GOT3 (cell line): ENCODE results near the gene TLR6.
"Not testable (repeated sequence)": the region's sequence is repeated elsewhere in the genome, so short reads cannot be mapped to it uniquely, and the experiment has no call there.

Experiments
- DNase-seq: peaks from one replicate; lab custom pipeline; 2025; ENCODE audit warnings: mixed read lengths; lab: John Stamatoyannopoulos, UW

Gene TLR6

DNA sequence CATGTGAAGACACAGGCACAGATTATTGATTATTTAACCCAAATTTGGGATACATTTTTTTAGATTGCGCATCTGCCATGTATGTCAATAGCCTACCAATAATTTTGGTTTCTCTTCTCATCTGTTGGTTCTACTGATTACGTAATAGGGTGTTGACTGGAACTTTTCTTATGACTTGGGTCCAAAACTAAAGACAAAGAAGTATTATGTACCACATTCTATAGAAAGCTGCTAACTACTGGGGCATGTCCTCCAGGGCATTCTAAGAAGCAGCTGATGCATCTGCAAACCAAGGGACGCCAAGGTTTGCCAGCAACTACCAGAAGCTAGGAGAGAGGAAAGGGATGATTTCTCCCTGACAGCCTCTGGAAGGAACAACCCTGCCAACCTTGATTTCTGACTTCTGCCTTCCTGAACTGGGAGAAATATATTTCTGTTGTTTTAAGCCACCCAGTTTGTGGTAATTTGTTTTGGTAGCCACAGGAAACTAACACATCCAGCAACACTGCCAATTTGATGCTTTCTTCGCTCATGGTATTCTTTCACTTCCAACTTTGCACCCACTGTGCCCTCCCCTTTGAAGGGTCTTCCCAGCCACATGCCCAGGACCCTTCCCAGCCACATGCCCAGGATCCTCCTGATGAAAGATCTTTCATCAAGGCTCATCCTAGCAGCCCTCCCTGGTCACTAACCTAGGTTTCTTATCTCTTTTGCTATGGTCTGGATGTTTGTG is 36.1 kb downstream of the TLR6 start:
- no peak for DNase-seq

DNA sequence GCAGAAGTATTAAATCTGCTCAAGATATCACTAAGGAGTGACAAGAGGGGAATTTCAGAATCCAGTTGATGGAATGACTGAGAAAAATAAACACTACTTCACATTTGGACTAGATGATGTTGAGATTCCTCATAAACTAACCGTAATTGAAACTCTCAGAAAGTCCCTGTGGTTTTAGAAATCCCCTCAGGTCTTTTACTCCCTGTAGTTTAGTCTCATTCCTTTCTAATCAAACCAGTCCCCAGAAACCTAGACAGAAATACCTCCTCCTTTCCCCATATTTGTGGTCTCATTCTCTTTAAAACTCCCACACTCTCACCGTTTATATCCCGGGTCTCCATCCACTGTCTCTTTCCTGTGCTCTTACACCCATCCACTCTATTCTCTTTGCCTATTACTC is 37.0 kb downstream of the TLR6 start:
- no peak for DNase-seq

DNA sequence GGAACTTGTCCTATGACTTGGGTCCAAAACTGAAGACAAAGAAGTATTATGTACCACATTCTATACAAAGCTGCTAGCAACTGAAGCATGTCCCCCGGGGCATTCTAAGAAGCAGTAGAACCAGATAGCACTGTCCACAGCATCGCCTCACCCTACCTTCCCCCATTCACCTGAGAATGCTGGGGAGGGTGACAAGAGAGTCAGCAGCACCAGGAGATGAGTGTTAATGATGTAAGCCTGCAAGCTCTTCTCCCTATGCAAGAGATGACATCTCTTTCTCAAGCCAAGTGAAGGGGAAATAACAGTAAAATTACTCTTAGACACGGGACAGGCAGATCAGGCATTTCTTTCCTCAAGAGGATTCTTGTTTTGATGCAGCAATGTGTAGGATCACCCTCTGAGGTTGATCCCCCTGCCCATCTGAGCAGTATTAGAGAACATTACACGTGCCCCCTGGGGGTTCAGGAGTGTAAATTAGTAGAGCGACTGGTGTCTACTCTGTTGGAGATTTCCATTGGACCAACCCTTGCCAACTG is 38.1 kb downstream of the TLR6 start:
- no peak for DNase-seq

DNA sequence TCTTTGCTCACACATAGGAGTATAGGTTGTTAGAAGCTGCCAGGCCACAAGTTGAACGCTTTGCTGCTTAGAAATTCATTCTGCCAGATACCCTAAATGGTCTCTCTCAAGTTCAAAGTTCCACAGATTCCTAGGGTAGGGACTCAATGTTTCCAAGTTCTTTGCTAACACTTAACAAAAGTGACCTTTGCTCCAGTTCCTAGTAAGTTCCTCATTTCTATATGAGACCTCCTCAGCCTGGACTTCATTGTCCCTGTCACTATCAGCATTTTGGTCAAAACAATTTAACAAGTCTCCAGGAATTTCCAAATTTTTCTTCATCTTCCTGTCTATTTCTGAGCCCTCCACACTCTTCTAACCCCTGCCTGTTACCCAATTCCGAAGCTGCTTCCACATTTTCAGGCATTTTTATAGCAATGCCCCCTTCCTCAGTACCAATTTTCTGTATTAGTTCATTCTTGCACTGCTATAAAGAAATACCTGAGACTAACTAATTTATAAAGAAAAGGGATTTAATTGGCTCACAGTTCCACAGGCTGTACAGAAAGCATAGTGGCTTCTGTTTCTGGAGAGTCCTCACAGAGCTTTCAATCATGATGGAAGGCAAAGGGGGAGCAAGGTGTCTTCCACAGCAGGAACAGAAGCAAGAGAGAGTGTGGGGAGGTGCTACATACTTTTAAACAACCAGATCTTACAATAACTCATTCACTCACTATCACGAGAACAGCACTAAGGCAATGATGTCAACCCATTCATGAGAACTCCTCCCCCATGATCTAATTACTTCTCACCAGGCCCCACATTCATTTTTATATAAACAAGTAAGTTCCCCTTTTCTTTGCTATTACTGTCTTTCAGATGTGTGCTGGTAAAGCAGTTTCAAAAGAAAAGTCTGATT is 40.5 kb downstream of the TLR6 start:
- DNase-seq: no peak

DNA sequence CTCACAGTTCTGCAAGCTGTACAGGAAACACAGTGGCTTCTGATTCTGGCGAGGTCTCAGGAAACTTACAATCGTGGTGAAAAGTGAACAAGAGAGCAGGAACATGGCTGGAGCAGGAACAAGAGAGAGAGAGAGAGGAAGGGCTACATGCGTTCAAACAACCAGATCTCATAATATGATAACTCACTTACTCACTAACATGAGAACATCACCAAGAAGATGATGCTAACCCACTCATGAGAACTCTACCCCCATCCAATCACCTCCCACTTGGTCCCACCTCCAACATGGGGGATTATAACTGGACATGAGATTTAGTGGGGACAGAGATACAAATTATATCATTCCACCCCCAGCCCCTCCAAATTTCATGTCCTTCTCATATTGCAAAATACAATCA is 42.2 kb downstream of the TLR6 start:
- no peak for DNase-seq

DNA sequence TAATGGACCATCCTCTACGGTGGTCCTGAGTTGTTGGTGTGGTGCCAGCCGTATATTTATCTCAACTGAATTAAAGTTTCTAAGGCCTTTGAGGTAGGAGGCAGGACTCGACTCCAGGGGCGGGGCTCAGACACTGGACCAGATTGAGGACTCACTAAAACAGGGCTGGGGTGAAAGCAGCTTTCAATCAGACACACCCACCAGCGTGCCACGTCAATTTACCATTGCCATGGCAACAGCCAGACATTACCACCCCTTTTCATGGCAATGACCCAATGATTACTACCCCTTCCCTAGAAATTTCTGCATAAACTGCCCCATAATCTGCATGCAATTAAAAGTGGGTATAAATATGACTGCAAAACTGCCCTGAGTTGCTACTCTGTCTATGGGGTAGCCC is 45.3 kb downstream of the TLR6 start:
- no peak for DNase-seq

DNA sequence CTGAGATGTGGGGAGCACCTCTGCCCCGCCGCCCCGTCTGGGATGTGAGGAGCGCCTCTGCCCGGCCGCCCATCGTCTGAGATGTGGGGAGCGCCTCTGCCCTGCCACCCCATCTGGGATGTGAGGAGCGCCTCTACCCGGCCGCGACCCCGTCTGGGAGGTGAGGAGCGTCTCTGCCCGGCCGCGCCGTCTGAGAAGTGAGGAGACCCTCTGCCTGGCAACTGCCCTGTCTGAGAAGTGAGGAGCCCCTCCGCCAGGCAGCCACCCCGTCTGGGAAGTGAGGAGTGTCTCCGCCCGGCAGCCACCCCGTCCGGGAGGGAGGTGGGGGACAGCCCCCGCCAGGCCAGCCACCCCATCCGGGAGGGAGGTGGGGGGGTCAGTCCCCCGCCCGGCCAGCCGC is 49.2 kb downstream of the TLR6 start:
- DNase-seq: not testable (repeated sequence)

DNA sequence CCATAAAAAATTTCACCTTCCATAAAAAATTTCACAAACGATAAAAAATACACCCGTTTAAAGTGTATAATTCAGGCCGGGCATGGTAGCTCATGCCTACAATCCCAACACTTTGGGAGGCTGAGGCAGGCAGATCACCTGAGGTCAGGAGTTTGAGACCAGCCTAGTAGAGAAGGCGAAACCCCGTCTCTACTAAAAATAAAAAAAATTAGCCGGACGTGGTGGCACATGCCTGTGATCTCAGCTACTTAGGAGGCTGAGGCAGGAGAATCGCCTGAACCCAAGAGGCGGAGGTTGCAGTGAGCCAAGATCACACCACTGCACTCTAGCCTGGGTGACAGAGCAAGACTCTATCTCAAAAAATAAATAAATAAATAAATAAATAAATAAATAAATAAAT is 50.4 kb downstream of the TLR6 start:
- not testable (repeated sequence) for DNase-seq

DNA sequence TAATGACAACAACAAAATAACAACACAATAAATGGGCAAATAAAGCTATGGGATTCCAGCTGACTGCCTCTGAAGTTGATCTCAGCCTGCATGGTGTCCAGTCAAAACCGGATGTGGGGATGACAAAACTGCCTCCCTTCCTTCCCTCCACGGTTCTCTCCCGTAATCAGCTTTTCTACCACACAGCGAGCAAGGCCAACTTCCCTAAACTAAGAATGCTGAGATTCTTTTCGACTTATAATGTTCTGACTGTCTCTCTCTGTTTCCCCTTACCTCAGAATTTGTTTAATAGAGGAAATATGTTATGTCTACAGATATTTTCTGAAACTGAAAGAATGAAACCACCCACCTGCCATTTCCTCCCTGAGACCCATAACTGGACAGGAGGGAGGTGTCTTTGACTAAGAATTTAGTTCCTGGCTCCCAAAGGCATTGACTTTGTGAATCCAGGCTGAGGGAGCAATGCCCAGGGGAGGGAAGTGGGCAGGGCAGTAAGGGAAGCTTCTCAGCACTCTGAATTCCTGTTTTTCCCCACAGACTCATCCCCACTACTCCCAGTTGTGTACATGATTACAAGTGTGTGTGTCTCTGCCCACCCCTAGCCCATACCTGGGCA is 51.0 kb downstream of the TLR6 start:
- DNase-seq: no peak

DNA sequence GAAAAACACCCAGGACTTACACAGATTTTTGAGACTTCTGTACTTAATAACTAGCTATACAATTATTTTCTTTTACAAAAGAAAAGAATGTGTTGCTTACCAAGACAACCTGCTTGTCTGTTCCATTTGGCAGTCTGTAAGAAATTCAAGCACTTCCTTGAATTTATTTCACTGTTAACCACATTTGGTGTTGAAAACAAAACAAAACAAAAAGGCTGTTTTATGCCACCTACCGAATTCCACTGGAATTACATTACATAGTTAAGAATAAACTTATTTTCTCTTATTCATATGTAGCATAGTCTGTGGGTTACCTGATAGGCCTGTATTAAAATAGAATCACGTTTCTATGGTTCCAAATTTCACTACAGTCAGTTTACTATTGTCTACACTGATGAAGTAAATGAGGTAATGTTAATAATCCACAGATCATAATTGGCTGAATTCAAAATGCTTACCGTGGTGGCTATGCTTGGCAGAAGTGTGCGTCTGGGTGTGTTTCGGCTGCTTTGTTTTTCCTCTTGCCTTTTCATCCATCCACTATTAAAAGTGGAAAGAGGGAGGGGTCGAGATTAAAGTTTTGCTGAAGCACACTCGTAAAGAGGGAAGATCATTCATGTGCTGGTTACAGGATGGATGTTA is 51.8 kb downstream of the TLR6 start, which contains the start of gene TLR1:
TSS of gene TLR1 (minus strand) at position 138 of the 642 bp plus-strand sequence. CDS start 5,960 bp downstream, outside the sequence.
- no peak for DNase-seq

DNA sequence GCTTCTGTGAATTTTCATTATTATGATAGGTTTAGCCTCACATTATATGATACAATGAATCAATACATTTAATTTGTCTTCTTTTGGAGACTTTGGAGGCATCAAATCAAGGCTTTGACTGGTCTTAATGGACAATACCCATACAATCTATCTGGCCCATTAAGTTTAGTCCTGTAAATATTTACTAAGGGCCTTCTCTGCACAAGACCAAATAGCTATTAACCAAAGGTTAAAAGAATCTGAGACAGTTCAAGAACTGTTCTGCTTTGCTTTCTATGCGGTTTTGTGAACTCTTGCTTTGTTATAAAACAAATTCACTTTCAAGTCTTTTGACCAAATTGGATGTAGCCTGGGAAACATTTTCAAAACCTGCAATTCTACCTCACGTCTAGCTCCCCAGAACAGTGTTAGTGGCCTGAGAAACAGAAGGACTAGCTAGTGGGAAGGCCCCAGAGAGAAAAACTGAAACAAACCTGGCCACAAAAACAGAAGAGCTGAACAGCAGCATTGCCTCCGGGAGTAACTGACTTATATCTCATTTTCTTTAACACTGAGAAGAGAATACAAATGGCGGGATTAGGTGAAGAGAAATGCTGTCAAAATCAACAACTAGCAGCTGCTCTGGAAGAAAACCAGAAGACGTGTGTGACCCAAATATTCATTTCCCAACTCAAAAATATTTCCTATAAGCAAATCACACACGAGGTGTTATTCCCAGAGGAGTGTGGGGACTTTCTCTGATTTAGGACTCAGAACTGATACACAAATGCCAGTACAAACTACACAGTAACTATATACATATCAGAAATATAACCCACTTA is 52.6 kb downstream of the TLR6 start:
- no peak for DNase-seq

DNA sequence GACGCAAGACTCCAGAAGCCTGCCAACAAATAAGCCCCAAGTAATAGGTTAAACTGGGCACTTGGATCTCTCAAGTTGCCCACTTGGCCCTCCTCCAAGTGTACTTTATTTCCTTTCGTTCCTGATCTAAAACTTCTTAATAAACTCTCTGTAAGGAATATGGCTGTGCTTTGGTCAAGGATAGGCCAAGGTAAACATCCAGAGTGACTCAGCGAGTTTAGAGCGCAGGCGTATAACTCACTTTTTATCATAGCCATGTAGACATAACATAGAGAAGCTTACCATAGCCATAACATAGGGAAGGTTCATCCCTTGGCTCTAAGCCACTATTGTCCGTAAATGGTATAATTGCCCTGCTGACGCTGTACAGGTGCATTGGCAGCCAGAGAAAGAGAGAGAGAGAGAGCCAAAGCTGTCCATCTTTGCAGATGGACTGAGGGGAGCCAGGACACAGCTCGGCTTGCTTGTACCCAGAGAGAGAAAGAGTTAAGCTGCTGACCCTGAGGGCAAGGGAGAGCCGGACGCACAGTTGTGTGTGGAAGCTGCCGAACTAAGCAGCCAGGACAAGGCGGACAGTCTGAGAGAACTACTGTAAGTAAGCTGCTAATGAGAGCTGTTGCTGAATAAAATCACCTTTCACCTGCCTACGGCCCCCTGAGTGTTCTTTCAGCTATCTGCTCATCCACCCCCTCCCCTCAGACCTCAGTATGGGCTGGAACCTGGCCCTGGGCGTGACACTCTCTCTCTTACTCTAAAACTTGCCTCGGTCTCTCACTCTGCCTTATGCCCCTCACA is 53.9 kb downstream of the TLR6 start:
- DNase-seq: no peak

DNA sequence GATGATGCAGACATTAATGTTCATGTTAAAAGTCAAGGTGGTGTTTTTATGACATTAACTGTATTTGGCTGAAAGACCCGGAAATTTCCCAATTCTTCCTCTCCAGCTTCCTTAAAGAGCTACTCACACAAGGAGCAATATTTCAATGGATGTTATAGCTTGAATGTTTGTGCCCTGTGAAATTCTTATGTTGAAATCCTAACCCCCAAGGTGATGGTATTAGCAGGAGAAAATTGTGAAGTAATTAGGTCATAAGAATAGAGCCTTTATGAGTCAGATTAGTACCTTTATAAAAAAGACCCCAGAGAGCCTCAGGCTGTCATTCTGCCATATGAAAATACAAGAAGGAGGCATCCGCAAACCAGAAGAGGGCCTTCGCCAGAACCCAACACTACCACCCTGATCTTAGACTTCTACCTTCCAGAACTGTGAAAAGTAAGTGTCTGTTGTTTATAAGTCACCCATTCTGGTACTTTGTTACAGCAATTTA is 55.6 kb downstream of the TLR6 start:
- no peak for DNase-seq

DNA sequence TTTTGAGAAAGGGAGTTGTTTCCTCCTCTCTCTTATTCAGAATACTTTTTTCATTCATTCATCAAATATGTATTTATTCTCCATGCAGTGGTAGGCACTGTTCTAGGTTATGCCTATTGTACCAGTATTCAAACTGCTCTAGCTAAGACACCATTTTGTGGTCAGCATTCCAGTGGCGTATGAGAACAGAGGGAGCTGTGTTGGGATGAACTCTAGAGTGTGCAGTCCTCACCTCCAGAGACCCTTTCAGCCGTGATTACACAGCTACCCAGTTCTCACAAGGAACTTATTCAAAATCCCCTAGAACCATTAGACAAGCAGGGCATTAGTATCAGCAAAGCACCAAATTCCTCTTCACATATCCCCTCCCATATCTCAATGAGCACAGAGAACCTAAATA is 56.3 kb downstream of the TLR6 start:
- DNase-seq: no peak

DNA sequence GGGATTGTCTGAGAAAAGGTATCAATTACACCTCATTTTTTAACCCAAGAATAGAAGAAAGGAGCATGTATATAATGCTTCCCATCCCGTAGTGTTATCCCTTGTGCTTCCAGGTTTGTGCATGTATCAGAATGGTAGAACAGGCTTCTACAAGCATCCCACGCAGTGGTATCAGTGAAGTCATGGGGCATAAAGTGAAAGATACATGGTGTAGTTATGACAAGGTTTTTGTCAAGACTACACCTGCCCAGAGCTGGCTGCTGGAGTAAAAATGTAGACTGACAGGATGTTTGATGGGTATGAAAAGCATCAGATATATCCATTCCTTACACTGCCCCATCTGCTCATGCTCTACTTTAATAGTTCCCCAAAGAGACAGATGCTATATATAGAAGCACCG is 61.5 kb downstream of the TLR6 start:
- DNase-seq: no peak

DNA sequence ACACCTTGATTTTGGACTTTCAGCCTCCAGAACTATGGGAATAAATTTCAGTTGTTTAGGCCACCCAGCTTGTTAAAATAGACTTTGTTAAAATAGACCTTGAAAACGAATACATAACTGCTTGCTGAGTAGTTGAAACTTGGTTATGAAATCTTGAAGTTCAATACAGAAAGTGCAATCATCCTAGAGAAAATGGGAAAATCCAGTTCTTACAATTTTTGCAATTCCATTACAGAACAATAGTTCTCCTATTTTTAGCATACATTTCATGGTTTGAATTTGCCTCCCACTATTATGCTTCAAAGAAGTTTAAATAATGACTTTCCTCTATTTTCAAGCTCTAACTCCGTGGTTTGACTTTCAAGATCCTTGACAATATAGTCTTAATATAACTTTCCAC is 62.6 kb downstream of the TLR6 start:
- DNase-seq: no peak

DNA sequence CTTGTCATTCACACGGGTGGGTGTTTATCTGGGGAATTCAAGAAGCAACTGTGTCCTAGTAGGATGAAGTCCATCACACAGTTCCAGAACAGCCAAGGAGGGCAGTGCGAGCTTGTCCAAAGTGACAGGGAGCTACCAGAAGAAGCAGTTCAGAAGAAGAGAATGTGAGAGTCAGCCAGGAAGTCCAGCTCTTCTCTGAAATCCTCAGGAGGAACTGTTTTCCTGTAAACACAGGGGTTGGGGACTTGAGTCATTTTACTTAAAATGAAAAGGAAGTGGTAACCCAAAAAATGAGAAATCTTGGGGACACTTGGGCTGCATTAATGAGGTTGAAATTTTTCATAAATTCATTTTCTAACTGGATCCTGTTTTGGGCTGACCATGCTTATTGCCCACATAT is 65.6 kb downstream of the TLR6 start:
- no peak for DNase-seq

DNA sequence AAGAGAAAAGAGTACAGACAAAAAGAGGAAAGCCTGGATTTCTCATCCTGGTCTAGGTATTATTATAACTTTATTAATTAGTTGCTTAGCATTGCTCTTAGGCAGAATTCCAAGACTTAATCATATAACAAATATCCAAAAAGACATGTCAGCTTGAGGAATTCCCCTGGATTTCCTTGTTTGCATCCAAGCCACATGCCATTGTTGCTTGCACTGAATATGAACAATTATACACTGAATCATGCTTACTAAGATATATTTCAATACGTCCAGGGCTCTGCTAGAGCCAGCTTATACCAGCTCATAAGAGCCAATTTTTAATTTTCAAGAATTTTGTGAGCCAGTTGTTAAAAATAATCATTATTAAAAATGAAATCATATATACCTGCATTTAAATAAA is 68.3 kb downstream of the TLR6 start:
- DNase-seq: no peak

DNA sequence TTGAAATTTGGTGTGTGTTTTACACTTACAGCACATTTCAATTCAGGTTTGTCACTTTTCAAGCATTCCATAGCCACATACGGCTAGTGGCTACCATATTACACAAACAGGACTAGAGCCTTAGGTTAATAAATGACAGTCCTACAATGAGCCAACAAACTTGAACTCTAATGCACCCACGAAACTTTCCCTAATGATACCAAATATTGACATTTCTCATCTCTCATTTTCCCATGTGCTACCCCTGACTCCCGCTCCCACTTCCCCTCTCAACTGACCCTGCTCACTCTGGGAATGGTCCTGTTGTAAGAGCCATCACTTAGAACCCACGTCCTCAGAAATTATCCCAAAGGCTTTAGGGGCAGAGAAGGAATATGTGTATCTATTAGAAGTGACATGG is 68.9 kb downstream of the TLR6 start:
- DNase-seq: no peak

DNA sequence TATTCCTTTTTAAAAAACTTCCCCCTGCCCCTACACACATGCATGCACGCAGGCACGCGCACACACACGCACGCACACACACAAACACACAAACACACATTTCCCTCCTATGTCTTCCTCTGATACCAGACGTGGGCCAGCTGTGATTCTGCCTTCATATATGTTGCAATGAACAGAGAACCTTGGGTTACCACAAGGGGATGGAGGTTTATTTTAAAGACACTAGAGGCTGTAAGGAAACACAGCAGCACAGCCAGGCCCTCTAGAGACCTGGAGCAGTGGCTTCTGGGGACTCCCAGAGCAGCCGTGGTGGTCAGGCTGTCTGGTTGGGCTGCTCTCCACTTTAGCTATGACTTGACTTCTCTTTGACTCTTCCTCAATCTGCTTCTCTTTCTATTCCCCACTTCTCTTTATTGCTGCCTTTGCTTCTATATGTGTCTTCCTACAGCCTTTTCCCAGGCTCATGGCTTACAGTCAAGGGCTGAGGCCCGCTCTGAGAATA is 70.7 kb downstream of the TLR6 start:
- no peak for DNase-seq
